Ureter (tissue), 1 donor: ENCODE measurements around the gene PCDHGB3. TPM values are rescaled to one million over a fixed set of nuclear protein-coding genes. Genes with fewer than 3 reads are reported as not detected.
"Not testable (repeated sequence)": the region's sequence is repeated elsewhere in the genome, so short reads cannot be mapped to it uniquely, and the experiment has no call there.

Source experiments
- DNase-seq: peaks from one replicate; pipeline ENCODE4 v3.0.0-alpha.2; 2020; ENCODE audit warnings: low spot score
- total RNA-seq: library from RNA; stranded (reverse); gene quantifications from one replicate; pipeline ENCODE4 v1.2.4, GENCODE V29; 2023
- donor health status: DM: yes; HTN: yes; CAD: no.

The PCDHGB3 gene
- total RNA-seq, 1 donor from 2014 or later, result 3.2 TPM

DNA sequence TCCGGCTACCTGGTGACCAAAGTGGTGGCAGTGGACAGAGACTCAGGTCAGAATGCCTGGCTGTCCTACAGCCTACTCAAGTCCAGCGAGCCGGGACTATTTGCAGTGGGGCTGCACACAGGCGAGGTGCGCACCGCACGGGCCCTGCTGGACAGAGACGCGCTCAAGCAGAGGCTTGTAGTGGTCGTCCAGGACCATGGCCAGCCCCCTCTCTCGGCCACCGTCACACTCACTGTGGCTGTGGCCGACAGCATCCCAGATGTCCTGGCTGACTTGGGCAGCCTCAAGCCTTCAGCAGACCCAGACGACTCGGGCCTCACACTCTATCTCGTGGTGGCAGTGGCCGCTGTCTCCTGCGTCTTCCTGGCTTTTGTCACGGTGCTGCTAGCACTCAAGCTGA, 13.1 kb upstream of the PCDHGB3 start:
- DNase-seq, result no peak

DNA sequence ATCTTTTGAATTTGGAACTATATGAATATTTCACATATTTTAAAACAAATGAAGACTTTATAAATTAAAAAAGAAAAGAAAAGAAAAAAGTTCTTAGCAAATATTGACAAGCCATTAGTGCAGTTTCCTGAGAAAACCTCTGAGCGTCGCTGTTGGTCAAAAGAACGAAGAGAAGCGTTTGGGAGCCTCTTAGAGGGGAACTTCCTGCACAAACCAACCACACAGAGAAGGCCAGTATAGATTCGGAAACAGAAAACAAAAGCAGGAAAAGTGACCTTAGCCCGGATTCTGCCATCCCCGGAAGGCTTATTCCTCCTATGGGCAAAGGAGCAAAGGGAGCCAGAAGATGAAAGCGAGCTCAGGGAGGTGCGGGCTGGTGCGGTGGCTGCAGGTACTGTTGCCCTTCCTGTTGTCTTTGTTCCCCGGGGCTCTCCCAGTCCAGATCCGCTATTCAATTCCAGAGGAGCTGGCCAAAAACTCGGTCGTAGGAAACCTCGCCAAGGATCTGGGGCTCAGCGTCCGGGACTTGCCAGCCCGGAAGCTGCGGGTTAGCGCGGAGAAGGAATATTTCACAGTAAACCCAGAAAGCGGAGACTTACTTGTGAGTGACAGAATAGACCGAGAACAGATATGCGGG, 10.1 kb upstream of the PCDHGB3 start, which contains the start of gene PCDHGB2:
Gene PCDHGB2 (plus strand): TSS at position 205 of the 637 bp plus-strand sequence. CDS start 142 bp downstream, at position 347.
- no peak for DNase-seq

DNA sequence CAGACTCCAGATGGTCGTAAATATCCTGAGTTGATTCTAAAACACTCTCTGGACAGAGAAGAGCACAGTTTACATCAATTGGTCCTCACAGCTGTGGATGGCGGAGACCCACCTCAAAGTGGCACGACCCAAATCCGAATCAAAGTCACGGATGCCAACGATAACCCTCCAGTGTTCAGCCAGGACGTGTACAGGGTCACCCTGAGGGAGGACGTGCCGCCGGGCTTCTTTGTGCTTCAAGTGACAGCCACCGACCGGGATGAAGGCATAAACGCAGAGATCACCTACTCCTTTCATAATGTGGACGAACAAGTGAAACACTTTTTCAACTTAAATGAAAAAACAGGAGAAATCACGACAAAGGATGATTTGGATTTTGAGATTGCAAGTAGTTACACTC, 9.4 kb upstream of the PCDHGB3 start:
- DNase-seq, result no peak

GRCh38 chr5:141362719-141363118, 7.3 kb upstream of the PCDHGB3 start:
- DNase-seq, result no peak

DNA sequence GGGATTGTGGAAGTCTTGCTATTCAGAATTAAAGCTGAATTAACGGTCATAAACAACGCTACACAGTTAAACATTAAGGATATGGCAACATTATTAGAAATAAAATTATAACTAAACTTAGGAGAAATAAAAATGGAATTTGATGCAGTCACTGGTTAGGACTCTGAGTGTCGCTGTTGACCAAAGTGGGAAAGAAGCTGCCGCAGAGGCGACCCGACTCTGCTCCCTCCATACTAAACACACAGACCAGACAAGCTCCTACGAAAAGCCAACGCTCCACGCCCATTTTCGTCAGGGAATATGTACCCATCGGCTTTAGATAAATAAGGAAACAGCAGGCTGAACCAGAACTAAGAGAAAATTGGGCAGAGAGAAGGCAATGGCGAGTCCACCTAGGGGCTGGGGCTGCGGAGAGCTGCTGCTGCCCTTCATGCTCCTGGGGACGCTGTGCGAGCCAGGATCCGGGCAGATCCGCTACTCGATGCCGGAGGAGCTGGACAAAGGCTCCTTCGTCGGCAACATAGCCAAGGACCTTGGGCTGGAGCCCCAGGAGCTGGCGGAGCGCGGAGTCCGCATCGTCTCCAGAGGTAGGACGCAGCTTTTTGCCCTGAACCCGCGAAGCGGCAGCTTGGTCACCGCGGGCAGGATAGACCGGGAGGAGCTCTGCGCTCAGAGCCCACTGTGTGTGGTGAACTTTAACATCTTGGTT, 5.9 kb upstream of the PCDHGB3 start, which contains the start of gene PCDHGA5:
Gene PCDHGA5 (plus strand): TSS at position 211 of the 709 bp plus-strand sequence. CDS start 169 bp downstream, at position 380.
- DNase-seq, result no peak

GRCh38 chr5:141366016-141366896, 3.8 kb upstream of the PCDHGB3 start:
- DNase-seq, result no peak

DNA sequence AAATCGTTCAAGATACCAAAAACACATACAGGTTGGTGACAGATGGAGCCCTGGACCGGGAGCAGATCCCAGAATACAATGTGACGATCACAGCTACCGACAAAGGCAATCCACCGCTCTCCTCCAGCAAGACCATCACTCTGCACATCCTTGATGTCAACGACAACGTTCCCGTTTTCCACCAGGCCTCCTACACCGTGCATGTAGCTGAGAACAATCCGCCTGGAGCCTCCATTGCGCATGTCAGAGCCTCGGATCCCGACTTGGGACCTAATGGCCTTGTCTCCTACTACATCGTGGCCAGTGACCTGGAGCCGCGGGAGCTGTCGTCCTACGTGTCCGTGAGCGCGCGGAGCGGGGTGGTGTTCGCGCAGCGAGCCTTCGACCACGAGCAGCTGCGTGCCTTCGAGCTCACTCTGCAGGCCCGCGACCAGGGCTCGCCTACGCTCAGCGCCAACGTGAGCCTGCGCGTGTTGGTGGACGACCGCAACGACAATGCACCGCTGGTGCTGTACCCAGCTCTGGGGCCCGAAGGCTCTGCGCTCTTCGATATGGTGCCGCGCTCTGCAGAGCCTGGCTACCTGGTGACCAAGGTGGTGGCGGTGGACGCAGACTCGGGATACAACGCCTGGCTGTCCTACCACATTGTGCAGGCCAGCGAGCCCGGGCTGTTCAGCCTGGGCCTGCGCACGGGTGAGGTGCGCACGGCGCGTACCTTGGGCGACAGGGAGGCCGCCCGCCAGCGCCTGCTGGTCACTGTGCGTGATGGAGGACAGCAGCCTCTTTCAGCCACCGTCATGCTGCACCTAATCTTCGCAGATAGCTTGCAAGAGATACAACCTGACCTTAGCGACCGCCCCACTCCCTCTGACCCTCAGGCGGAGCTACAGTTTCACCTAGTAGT, 1.8 kb downstream of the PCDHGB3 start:
- no peak for DNase-seq

- no peak for DNase-seq
Measured at GRCh38 chr5:141373673-141374317, 3.8 kb downstream of the PCDHGB3 start, which contains the start of gene PCDHGA6. TSS of gene PCDHGA6 (plus strand) at chr5:141373891. CDS start at chr5:141374084, 193 bp downstream.

- DNase-seq, result no peak
Measured at GRCh38 chr5:141374627-141375026, 4.6 kb downstream of the PCDHGB3 start.

GRCh38 chr5:141375444-141376155, 5.6 kb downstream of the PCDHGB3 start:
- DNase-seq, result not testable (repeated sequence)

DNA sequence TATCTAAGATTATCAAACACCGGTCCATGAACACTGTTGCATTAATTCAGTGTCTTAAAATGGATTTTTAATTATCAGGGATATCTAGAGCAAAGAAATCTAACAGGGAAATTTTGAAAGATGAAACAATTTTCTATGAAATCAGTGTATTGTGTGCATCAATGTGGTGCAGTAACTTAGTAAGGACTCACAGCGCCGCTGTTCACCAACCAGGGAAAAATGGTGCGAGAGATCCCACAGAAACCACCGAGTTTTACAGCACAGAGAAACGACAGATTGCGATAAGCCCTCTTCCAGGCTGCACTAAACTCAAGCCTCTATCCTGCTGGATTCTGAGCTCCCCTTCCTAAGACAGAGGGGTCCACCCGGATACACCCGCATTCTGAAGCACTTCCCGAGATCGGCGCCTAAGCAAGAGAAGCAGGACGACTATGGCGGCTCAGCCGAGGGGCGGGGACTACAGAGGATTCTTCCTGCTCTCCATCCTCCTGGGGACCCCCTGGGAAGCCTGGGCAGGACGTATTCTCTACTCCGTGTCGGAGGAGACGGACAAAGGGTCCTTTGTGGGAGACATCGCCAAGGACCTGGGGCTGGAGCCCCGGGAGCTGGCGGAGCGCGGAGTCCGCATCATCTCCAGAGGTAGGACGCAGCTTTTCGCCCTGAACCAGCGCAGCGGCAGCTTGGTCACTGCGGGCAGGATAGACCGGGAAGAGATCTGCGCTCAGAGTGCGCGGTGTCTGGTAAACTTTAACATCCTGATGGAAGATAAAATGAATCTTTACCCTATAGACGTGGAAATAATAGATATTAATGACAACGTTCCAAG, 12.6 kb downstream of the PCDHGB3 start, which contains the start of gene PCDHGA7:
Gene PCDHGA7 (plus strand): TSS at position 274 of the 826 bp plus-strand sequence. CDS start 158 bp downstream, at position 432.
- no peak for DNase-seq

- no peak for DNase-seq
Measured at GRCh38 chr5:141383345-141383744, 13.3 kb downstream of the PCDHGB3 start.

GRCh38 chr5:141384471-141385267, 14.6 kb downstream of the PCDHGB3 start:
- no peak for DNase-seq

DNA sequence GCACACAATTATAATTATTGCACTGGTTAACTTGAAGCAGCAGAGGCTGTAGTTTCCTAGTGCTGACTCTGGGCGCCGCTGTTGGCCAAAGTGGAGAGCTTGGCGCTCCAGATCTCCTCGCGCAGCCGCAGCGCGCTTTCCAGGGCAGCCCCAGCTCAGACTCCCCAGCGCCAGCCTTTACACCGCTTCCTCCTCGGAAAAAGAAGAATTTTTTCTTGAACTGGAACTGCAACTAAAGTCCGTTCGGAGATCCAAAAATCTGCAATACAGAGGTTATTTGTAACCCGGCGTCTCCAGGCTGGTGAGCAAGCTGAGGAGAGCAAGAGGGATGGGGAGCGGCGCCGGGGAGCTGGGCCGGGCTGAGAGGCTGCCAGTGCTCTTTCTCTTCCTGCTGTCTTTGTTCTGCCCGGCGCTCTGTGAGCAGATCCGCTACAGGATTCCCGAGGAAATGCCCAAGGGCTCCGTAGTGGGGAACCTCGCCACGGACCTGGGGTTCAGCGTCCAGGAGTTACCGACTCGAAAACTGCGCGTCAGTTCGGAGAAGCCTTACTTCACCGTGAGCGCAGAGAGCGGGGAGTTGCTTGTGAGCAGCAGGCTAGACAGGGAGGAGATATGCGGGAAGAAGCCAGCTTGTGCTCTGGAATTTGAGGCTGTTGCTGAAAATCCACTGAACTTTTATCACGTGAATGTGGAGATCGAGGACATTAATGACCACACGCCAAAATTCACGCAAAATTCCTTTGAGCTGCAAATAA, 17.7 kb downstream of the PCDHGB3 start, which contains the start of gene PCDHGB4:
Gene PCDHGB4 (plus strand): TSS at position 142 of the 755 bp plus-strand sequence. CDS start 187 bp downstream, at position 329.
- not testable (repeated sequence) for DNase-seq

DNA sequence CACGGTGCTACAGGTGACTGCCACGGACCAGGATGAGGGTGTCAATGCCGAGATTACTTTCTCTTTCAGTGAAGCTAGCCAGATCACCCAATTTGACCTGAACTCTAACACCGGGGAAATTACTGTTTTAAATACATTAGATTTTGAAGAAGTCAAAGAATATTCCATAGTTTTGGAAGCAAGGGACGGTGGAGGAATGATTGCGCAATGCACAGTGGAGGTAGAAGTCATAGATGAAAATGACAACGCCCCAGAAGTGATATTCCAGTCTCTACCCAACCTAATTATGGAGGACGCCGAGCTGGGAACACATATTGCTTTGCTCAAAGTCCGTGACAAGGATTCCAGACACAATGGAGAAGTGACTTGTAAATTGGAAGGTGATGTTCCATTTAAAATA, 18.6 kb downstream of the PCDHGB3 start:
- no peak for DNase-seq

GRCh38 chr5:141389153-141390042, 19.4 kb downstream of the PCDHGB3 start:
- DNase-seq, result no peak
